CD4-positive, alpha-beta T cell (primary cell): Measurements from ENCODE around the gene ADAMTS17. TPM values are rescaled to one million over a fixed set of nuclear protein-coding genes. Genes with fewer than 3 reads are reported as not detected.

Source experiments
- ATAC-seq: fragments of 200-7000 bp; cut with Tn5 transposase; one replicate; pipeline ENCODE4 v1.10.0; 2022; ENCODE audit warnings: mild to moderate bottlenecking; ENCODE audit not compliant: poor library complexity
- CTCF ChIA-PET: fragments of 350-600 bp; sonication (Branson Sonifier 250); formaldehyde crosslinking; loops from one replicate; lab custom pipeline; 2021; ENCODE audit warnings: antibody characterized with exemption, inconsistent platforms; lab: Charles Lee
- POLR2A ChIA-PET: fragments of 350-600 bp; sonication (Branson Sonifier 250); formaldehyde crosslinking; loops from one replicate; lab custom pipeline; 2021; ENCODE audit warnings: antibody characterized with exemption, inconsistent platforms; lab: Charles Lee
- DNase-seq, 14 experiments: peaks; one replicate each; pipeline ENCODE4 v3.0.0-alpha.2; 2013 to 2020; ENCODE audit warnings: mixed read lengths in 2 of 14
- H3K27ac ChIP-seq, 2 donors: one replicate each; pipeline versions ENCODE4 v1.5.1 to v1.7.0; 2013; ENCODE audit warnings: low read length in 2 of 2, low read depth in 1 of 2, mild to moderate bottlenecking in 1 of 2
- H3K27me3 ChIP-seq, 2 experiments: 1 replicate in 1 of 2; 2 replicates in 1 of 2; pipeline versions ENCODE4 v1.6.1 to v1.7.0; 2013; ENCODE audit warnings: low read length in 2 of 2, control low read depth in 1 of 2, mild to moderate bottlenecking in 1 of 2, moderate library complexity in 1 of 2; ENCODE audit not compliant: insufficient read depth in 2 of 2, control insufficient read depth in 1 of 2
- H3K36me3 ChIP-seq: one replicate; pipeline ENCODE4 v1.6.1; 2013; ENCODE audit warnings: low read length, control low read depth; ENCODE audit not compliant: insufficient read depth
- H3K4me1 ChIP-seq: one replicate; pipeline ENCODE4 v1.6.1; 2013; ENCODE audit warnings: low read length, control low read depth; ENCODE audit not compliant: insufficient read depth
- H3K4me3 ChIP-seq: one replicate; pipeline ENCODE4 v1.5.1; 2013; ENCODE audit warnings: mild to moderate bottlenecking, low read length, moderate library complexity
- H3K9me3 ChIP-seq, 2 experiments: 1 replicate in 1 of 2; 2 replicates in 1 of 2; pipeline versions ENCODE4 v1.6.1 to v1.7.0; 2013; ENCODE audit warnings: low read length in 2 of 2, mild to moderate bottlenecking in 2 of 2, control low read depth in 1 of 2, moderate library complexity in 1 of 2; ENCODE audit not compliant: control insufficient read depth in 1 of 2, insufficient read depth in 1 of 2
- H3K27ac Mint-ChIP-seq: one replicate; pipeline ENCODE4 v1.8.0; 2020; ENCODE audit warnings: mixed read lengths
- H3K27me3 Mint-ChIP-seq: one replicate; pipeline ENCODE4 v1.8.0; 2021; ENCODE audit warnings: mixed read lengths
- H3K36me3 Mint-ChIP-seq: one replicate; pipeline ENCODE4 v1.8.0; 2021; ENCODE audit warnings: low read depth, mixed read lengths
- H3K4me1 Mint-ChIP-seq: one replicate; pipeline ENCODE4 v1.8.0; 2021; ENCODE audit warnings: low read depth, mixed read lengths
- H3K4me3 Mint-ChIP-seq: one replicate; pipeline ENCODE4 v1.8.0; 2020; ENCODE audit warnings: mild to moderate bottlenecking, mixed read lengths
- H3K9me3 Mint-ChIP-seq: one replicate; pipeline ENCODE4 v1.8.0; 2020; ENCODE audit warnings: mixed read lengths
- intact Hi-C, 2 experiments: fragments of 100-400 bp; cut with DNase I in 1 of 2; cut with micrococcal nuclease in 1 of 2; formaldehyde crosslinking; loops; one replicate each; pipeline versions ENCODE4 v1.15.1 to v1.9.0; 2023 to 2025; cut with DNase I, micrococcal nuclease
- total RNA-seq, 174 experiments: library from RNA in 2 of 174; stranded (reverse) in 2 of 174; gene quantifications; one replicate each; pipeline ENCODE4 v1.2.3 and lab custom pipeline; 2021 to 2026
- TF ChIP-seq, protein P1 (sequence below): fragments of 200-600 bp; IDR thresholded peaks from one replicate; pipeline ENCODE4 v1.8.0; 2022; ENCODE audit warnings: antibody characterized with exemption, mild to moderate bottlenecking

ADAMTS17 gene
- total RNA-seq, 2 experiments from 2014 or later, result 9.9 to 13.2 TPM

DNA sequence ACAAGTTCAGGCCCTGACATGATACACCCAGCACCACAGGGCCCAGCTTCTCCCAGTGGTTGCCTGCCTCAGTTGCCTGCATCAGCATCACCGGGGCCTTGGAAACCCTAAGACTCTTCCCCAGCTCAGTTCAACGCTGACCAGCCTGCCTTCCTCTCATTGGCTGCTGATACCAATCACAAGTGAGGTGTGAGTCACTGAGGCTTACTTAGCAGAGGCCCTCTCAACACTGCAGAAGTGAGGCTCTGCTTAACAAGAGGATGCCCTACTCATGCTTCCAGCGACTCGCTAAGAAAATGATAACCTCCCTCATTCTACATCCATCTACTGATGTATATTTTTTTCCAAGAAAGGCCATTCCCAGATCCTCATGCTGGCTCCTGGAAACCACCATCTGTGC lies 151.9 kb downstream of the ADAMTS17 start:
- ATAC-seq, result no peak
- no peaks in the 10 kb centered on the region for H3K4me1 ChIP-seq
- Mint-ChIP-seq H3K27ac (no peak overlapping the region), H3K4me3 (no peak overlapping the region), H3K4me1 (no peaks in the 10 kb centered on the region), H3K36me3 (no peaks in the 10 kb centered on the region), H3K9me3 (no peaks in the 10 kb centered on the region), H3K27me3 (no peaks in the 10 kb centered on the region)
- ChIA-PET POLR2A (no interaction called here), CTCF (no interaction called here)
- TF ChIP-seq, protein P1, sequence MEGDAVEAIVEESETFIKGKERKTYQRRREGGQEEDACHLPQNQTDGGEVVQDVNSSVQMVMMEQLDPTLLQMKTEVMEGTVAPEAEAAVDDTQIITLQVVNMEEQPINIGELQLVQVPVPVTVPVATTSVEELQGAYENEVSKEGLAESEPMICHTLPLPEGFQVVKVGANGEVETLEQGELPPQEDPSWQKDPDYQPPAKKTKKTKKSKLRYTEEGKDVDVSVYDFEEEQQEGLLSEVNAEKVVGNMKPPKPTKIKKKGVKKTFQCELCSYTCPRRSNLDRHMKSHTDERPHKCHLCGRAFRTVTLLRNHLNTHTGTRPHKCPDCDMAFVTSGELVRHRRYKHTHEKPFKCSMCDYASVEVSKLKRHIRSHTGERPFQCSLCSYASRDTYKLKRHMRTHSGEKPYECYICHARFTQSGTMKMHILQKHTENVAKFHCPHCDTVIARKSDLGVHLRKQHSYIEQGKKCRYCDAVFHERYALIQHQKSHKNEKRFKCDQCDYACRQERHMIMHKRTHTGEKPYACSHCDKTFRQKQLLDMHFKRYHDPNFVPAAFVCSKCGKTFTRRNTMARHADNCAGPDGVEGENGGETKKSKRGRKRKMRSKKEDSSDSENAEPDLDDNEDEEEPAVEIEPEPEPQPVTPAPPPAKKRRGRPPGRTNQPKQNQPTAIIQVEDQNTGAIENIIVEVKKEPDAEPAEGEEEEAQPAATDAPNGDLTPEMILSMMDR, result no peak
- H3K4me3 ChIP-seq, result no peak overlapping the region
- H3K36me3 ChIP-seq, result no peaks in the 10 kb centered on the region
- no peaks in the 10 kb centered on the region for H3K27me3 ChIP-seq
- H3K9me3 ChIP-seq, result no peaks in the 10 kb centered on the region
- intact Hi-C loops, result no loop called here
- H3K27ac ChIP-seq, result no peak overlapping the region
- DNase-seq, result no peak

DNA sequence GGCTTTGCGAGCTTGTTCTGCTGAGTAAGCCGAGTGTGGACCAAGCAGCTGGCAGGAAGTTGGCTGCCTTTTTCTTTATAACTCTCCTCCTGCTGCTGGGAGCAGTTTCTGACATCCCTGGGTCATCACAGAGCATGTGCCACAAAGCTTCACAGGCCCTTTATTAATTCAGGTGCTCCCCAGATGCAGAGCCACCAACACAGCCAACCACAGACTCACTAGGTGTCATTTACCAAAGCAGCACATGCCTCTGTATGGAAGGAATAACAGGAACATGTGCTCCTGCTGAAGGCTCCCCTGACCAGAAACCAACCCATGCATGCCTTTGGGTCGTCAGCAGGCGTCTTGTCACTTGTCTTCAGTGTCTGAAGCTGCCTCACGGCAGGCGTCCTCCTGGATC lies 152.5 kb downstream of the ADAMTS17 start:
- H3K4me1 Mint-ChIP-seq, result no peaks in the 10 kb centered on the region
- no peaks in the 10 kb centered on the region for H3K9me3 Mint-ChIP-seq
- H3K27me3 Mint-ChIP-seq, result no peaks in the 10 kb centered on the region
- no peaks in the 10 kb centered on the region for H3K9me3 ChIP-seq
- no peaks in the 10 kb centered on the region for H3K27me3 ChIP-seq
- no peak overlapping the region for H3K4me3 Mint-ChIP-seq
- no peaks in the 10 kb centered on the region for H3K4me1 ChIP-seq
- H3K27ac ChIP-seq, result no peak overlapping the region
- ATAC-seq, result no peak
- CTCF ChIA-PET, result no interaction called here
- intact Hi-C loops, result no loop called here
- no peaks in the 10 kb centered on the region for H3K36me3 ChIP-seq
- TF ChIP-seq, protein P1, result no peak
- H3K36me3 Mint-ChIP-seq, result no peaks in the 10 kb centered on the region
- H3K27ac Mint-ChIP-seq, result no peak overlapping the region
- H3K4me3 ChIP-seq, result no peak overlapping the region
- POLR2A ChIA-PET, result no interaction called here
- DNase-seq, result no peak

DNA sequence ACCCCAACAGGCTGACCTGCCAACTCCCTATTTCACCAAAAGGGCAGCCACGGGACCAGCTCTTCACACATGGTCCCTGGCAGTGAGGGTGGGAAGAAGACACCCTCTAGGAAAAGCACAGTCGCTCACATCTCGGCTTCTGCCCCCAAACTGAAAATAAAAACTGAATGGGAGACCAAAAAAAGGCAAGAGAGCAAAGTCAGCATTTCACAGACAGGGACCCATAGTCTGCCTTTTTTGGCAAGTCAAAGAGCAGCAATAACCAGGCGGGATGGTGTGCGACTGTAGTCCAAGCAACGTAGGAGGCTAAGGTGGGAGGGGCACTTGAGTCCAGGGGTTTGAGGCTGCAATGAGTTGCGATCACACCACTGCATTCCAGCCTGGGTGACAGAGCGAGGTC lies 154.1 kb downstream of the ADAMTS17 start:
- CTCF ChIA-PET, result no interaction called here
- no peaks in the 10 kb centered on the region for H3K27me3 Mint-ChIP-seq
- Histone ChIP-seq H3K27ac (no peak overlapping the region), H3K36me3 (no peaks in the 10 kb centered on the region), H3K4me3 (no peak overlapping the region), H3K4me1 (no peaks in the 10 kb centered on the region), H3K27me3 (no peaks in the 10 kb centered on the region), H3K9me3 (no peaks in the 10 kb centered on the region)
- intact Hi-C loops, result no loop called here
- H3K36me3 Mint-ChIP-seq, result no peaks in the 10 kb centered on the region
- no peaks in the 10 kb centered on the region for H3K9me3 Mint-ChIP-seq
- POLR2A ChIA-PET, result no interaction called here
- TF ChIP-seq, protein P1, result no peak
- H3K4me1 Mint-ChIP-seq, result no peaks in the 10 kb centered on the region
- DNase-seq, result no peak
- no peak overlapping the region for H3K27ac Mint-ChIP-seq
- no peak for ATAC-seq
- H3K4me3 Mint-ChIP-seq, result no peak overlapping the region
